Fibroblast of skin of back (primary cell): ENCODE results near the gene CST3.
"Not testable (repeated sequence)": the region's sequence is repeated elsewhere in the genome, so short reads cannot be mapped to it uniquely, and the experiment has no call there.

ENCODE experiments used
- DNase-seq: peaks from one replicate; pipeline ENCODE4 v3.0.0-alpha.2; 2013

Gene CST3

DNA sequence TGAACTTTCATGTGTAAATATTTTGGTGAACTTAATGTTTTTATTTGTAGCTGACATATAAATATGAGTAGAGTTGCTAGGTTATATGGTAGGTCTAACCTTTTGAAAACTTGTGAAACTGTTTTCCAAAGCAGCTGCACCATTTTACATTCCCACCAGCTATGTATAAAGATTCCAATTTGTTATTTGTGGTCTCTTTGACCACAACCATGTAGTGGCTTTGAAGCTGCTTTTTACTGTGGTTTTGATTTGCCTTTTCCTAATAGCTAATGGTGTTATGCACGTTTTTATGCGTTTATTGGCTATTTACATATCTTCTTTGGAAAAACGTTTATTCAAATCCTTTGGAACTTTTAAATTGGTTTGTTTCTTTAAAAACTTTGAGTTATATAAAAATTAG lies 10.3 kb downstream of the CST3 start:
- no peak for DNase-seq

DNA sequence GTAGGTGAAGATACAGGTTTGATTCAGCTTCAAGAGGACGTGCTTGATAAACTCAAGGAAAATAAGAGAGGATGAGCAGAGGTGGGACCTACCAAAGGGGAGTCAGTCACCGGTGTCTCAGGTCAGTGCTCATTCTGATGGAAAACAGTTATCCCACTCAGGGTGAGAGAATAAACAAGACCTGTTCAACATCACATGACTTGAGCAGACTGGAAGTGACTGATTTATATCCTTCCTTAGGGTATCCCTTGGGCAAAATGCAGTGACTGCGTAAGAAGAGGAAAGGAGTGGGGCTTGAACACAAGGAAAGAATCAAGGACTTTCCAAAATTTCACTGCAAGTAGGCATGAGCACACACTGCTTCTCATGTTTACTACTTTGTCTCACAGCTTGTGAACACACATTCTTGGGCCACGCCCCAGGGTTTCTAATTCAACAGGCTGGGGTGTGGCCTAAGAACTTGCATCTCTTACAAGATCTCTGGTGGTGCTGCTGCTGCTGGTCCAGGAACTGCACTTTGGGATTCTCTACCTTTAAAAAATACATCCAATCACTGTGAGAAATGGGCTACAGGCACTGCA lies 11.6 kb downstream of the CST3 start:
- no peak for DNase-seq

DNA sequence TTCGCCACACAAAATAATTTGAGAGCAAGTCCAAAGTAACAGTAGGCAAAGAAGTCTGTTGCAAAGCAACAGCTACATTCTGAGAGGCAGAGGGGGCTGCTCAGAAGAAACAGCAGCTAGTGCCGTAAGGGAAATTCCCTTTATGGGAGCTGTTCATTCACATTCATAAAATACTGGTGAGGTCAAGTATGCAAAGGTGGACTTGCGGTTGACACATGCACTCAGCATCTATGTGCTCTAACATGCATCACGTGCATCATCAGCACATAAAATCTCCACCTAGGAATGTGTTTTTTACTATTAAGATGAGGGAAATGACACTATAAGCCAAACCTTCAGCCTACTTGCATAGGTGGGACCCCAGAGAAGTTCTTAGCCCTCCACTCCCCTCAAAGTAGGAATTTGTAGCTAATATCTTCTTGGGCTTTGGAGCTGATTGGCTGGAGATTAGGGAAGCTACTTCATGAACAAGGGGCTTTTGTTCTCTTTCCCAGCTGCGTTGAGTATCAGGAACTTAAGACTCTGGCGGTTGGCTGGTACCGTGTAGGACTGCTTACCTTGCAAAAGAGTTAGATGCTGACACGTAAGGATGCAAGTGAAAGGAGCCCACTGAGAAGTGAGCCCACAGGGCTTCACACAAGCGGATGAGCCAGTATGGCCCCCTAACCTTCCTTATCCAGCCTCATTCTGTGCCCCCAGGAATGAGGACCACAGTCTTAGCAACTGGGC lies 12.4 kb downstream of the CST3 start:
- no peak for DNase-seq

DNA sequence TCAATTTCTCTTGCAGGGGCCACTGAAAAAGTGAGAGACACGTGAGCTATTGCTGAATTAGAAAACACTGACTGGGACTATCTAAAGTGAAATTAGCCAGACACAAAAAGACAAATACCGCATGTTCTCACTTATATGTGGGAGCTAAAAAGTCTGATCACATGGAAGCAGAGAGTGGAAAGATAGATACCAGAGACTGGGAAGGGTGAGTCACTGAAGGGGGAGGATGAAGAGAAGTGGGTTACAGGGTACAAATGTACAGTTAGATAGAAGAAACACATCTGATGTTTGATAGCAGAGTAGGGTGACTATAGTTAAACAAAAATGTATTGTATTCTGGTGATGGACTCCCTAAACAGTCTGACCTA lies 13.4 kb downstream of the CST3 start:
- DNase-seq: peak; percentile 26

DNA sequence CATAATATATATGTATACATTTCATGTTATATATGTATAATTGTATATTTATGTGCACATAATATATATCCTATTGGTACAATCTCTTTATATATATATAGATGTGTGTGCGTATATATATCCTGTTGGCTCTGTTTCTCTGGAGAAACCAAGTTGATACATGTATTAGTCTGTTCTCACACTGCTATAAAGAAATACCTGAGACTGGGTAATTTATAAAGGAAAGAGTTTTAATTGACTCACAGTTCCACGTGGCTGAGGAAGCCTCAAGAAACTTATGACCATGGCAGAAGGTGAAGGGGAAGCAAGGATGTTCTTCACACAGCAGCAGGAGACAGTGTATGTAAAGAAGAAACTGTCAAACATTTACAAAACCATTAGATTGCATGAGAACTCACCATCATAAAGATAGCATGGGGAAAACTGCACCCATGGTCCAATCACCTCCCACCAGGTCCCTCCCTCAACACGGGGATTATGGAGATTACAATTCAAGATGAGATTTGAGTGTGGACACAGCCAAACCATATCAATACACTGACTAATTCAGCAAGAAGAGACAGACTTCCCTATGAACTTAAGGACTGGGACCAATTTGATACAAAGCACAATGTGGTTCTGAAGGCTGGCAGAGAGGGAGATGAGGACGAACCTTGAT lies 14.0 kb downstream of the CST3 start:
- DNase-seq: no peak

DNA sequence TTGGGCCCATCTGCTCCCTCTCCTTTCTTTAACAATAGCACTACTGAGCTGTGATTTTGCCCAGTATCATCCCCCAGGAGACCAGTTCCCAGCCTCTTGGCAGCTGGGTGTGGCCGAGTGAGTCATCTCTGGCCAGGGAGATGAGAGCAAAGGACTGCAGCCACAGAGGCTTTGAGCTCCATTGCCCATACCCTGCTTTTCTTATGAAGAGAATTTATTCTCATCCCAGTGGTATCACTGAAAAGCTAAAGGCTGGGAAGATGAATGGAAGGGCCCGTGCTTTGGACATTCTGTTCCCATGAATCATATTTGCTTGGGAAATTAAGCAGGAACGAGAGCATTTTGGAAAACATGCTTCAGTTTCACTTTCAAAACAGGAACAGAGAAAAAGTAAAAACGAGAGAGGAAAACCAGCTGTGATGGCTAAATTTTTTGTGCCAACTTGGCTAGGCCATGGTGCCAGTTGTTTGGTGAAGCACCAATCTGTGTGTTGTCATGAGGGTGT lies 14.9 kb downstream of the CST3 start:
- DNase-seq: peak; percentile 94

DNA sequence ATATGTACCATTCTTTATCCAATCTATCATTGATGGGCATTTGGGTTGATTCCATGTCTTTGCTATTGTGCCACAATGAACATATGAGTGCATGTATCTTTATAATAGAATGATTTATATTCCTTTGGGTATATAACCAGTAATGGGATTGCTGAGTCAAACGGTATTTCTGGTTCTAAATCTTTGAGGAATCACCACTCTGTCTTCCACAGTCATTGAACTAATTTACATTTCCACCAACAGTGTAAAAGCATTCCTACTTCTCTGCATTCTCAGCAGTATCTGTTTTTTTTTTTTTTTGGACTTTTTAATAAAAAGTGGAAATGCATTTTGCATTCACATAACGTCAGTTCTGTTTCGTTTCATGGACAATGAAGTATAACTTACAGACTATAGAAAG lies 15.4 kb downstream of the CST3 start:
- peak; percentile 11 for DNase-seq

DNA sequence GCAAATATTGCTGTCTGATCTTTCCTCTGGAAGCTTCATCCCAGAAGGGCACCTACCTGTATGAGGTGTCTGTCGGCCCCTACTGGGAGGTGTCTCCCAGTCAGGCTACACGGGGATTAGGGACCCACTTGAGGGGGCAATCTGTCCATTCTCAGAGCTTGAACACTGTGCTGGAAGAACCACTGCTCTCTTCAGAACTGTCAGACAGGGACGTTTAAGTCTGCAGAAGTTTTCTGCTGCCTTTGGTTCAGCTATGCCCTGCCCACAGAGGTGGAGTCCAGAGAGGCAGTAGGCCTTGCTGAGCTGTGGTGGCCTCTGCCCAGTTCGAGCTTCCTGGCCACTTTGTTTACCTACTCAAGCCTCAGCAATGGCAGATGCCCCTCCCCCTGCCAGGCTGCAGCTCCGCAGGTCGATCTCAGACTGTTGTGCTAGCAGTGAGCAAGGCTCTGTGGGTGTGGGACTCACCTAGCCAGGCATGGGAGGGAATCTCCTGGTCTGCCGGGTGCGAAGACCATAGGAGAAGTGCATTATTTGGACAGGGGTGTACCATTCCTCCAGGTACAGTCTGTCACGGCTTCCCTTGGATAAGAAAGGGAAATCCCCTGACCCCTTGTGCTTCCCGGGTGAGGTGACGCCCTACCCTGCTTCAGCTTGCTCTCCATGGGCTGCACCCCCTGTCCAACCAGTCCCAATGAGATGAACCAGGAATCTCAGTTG lies 16.9 kb downstream of the CST3 start:
- DNase-seq: not testable (repeated sequence)

DNA sequence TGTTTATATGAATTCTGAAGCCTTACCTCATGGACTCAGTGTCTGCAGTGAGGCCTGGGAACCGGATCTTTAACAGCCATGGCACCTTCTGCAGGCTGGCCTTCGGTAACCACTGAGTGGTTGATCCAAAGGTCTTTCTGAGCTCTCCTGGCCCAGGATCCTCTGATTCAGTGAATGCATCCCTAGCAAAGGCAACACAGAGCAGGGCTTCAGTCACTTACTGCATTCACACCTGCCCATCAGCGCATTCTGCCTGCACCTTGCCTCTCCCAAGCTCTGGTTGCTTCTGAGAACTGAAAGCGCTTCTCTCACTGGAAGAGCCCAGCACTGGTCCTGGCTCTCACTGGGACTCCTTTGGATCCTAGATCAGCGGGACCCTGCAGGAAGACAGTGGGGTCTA lies 23.6 kb downstream of the CST3 start:
- no peak for DNase-seq

DNA sequence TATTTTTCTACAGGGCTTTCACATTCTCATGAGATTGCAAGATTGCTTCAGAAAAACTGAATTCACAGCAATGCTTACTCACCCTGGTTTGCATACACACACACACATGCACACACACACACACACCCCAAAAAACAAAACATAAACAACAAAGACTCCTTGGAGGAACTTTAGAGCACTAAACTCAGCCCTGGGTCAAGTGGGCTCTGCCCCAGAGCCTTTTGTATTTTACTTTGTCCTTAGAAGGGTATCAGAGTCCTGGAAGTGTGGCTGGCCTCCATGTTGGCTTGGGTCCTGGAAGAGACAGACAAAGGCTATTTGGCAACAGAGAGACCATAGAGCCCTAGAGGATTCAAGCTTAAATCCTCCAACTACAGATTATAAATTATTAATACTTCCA lies 24.1 kb downstream of the CST3 start:
- DNase-seq: no peak

DNA sequence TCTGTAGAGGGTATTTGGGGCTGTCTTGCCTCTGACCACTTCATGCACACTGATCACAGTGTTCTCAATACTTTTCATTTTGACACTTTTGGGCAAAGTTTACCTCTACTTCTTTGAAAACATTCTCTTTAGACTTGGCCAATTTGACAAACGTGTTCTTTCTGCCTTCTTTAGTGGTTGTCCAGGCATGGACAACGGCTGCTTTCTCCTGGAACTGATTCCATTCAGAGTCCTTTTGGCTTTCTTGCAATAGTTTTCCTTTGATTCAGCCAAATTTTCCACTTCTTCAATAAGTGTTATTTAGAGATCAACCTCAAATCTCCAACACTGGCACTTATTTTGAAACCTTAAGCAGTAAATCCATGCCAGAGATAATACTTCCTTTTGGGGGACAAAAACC lies 25.4 kb downstream of the CST3 start:
- DNase-seq: no peak

DNA sequence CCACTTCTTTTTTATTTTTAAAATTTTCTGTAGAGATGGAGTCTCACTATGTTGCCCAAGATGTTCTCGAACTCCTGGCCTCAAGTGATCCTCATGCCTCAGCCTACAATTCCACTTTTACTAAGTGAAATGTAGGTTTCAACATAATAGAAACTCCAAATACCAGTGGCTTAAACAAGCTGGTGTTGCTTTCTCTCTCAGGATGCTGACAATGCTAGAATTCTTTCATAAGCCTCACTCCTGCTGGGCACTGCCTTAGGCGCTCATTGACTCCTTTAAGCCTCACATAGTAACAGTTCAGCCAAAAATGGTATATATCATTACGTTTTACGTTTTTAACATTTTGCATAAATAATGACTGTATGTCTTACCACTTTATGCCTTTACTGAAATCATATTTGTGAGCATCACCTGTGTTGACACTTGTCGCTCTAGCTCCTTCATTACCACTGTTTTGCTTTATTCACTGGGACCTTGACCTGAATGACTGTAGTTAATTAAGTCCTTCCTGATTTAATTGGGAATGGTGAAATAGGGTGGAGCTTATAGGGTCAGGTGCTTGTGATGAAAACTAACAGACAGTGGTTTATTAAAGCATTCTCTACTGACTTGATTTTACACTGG lies 28.2 kb downstream of the CST3 start:
- no peak for DNase-seq

DNA sequence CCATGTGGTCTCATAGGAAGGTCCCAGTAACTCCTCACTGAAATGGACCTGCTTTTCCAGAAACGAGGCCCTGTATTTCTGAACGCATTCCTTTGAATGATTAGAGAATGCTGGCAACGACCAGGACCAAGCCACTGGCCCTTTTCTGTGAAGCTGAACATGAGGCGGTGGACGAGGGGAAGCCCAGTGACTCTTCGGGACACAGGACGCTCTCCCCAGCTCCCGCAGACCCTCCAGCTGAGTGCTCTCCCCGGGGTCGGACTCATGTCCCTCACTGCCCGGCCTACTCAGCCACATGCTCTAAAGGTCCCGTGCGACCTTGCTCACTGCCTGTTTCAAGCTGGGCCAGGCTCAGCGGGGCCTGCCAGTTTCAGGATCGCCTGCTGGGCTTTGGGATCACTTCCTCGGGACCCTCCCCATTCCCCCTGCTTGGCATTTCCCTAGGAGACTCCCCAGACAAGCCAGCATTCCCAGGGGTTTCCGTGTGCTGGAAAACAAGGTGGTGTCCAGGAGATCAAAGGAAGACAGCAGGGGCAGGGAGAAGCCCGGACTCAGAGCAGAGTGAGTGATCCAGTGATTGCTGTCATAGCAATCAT lies 29.4 kb downstream of the CST3 start:
- no peak for DNase-seq

DNA sequence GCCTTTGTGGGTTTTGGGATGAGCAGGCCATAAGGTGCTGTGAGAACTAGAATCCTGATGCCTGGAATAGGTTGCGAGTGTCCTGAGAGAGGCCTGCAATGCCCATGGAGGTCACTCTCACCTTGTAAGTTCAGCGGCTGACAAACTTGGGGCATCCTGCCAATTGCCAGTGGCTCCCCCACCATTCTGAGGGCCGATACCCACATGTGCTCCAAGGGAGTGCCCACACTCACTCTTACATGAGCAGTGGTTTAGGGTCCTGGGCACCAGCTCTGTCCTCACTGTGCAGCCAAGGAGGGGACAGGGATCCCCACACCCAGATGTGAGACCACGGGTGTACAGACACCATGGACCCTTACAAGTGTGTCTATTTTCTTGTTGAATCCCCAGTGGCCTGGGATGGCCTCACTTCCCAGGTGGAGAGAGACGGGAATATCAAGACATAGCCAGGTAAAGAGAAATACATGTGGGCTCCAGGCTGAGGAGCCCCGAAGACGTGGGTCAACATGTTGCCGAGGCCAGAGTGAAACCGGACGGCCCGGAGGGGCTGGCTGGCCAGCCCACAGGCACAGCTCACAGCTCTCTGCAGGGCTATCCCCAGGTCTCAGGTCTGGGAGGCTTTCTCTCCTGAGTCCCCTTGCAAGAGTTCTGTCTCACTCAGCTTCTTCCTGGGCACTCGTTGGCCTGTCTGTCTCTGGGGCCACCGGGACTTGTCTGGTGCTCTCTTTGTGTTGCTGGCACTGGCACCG lies 30.1 kb downstream of the CST3 start:
- no peak for DNase-seq

DNA sequence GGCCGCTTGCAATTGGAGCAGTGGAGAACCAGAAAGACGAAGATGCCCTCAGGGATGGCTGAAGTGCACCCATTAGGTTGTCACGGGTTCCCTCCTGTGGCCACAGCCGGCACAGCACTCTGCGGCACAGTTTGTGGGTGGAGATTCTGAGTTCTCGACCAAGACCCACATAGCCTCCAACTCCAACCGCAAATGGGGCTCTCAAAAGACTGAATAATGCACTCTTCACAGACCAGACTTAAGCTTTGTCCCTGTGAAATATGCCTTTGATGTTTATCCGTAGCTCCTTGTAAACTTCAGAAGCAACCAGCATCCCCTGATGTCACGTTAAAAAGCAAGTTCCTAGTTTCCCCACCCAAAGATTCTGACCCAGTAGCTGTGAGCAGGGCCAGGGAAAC lies 31.1 kb downstream of the CST3 start:
- DNase-seq: peak; percentile 70

DNA sequence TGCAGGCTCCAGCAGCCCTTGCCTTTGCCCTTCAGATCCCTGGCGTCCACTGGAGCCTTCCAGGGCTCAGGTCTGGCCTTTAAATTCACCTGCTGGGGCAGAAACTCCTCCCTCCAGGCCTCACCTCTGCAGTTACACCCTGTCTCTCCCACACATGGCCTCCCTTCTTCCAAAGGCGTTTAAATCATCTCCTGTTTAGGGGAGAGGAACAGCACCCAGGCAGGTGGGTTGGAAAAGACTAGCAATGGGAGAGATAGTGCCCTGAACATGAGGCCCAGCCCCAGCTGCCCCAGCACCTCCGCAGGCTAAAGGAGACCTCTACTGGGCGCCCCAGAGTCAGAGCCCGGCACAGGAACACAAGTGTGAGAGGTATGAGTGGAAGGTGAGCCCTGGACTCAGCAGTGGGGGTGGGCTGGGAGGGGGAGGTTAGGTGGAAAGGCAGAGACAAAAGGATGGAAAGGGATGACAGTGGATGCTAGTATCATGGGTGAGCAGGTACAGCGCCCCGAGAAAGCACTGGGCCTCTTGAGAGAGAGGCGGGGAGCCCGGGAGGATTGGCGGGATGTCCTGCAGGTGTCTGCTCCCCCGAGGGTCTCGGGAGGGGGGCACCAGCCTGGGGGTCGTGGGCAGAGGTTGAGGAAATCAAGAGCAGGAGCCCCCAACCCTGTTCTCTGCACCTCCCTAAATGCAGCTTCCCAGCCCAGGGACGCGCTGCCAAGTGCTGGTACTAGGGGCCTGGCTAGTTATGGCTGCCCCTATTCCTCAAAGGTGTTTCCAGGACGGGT lies 31.7 kb downstream of the CST3 start, which contains the start of gene CST9:
Gene CST9, minus strand, starts transcription at position 51 of the 785 bp plus-strand sequence. CDS start 53 bp downstream, outside the sequence.
- DNase-seq: no peak

DNA sequence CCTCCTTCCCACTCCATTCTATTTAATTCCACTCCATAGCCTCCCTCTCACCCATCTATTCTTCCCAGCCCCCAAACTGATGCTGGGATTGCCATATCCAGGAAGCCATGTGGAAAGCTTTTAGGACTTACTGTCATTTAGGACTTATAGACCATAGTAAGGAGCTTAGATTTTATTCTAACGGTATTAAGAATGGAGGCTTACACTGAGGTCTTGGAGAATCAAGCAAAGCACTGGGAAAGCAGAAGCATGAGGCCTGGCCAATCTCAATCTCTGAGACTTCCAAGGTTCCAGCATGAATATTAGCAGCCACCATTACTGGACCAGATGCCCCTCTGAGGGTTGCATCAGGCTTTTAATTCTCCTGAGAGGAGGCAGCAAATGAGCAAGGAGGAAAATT lies 33.4 kb downstream of the CST3 start:
- DNase-seq: peak; percentile 10

DNA sequence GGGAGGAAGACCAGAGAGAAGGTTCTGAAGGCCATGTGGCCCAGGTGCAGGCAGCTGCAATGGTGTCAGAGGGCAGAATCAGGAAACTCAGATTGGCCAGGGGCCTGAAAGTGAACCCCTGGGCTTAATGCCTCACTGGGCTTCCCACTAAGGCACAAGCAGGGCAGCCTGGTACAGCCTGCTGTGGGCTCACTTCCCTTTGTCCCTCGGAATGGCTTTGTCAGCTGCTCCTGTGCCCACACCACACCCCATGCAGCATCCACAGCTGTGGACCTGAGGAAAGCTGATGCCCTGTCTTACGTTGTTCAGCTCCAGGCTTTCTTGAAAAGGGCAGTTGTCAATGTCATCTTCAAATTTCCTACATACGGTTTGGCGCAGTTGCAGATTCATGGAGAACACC lies 34.4 kb downstream of the CST3 start:
- no peak for DNase-seq

DNA sequence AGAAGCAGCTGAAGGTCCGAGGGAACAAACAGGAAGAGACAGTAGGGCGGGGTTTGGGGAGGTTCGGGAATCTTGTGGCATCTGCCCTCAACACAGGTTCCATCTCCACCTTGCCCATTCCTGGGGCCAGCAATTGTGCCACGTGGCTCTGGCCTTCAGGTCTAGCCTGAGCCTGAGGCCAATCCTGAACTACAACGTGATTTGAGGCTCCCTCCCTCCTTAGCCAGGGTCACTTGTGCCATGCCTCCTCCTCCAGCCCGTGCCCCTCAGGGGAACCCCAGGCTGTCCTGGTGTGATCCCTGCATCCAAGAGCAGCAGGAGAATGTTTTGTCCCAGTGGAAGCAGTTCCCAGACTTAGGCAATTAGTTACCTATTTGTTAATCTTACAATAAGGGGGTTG lies 35.1 kb downstream of the CST3 start:
- DNase-seq: no peak

DNA sequence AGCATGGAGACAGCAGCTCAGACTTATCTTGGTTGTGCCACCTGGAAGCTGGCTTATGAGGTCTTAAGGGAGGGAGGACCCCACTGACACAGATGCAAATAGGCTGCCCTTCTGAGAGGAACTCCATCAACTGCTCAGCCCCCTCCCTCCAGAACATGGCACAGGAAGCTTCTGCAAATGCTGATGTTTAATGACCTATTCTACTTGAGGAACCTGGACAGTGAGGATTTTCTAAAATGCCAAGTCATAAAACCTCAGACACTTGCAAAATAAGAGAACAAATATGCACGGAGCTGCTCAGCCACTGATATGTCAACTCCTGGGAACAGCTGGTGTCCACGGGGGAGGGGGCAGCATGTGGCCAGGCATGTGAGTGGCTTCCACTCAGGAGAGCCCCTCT lies 35.5 kb downstream of the CST3 start:
- DNase-seq: no peak

DNA sequence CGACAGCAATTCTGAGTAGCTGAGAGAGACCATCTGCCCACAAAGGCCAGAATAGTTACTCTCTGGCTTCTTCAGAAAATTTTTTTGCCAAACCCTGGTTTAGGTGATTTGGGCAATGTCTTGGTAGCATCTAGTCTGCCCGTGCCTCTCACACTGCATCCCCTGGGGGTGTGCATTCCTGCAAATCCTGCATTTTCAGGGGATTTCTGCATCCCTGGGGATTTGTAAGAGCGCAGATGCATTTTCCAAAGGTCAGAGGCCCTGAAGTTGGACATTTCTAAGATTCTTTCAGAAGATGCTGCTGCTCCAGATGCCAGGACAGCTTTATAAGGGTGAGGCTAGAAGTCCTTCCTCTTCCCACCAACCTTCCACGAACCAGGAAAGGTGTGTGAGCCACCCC lies 36.0 kb downstream of the CST3 start:
- no peak for DNase-seq
